NCI-H128 (cell line): ENCODE measurements around the gene ROR1.
A peak's percentile ranks its signal among the peaks of the same experiment; 100 is the strongest.

Experiments used
- DNase-seq: peaks from one replicate; lab custom pipeline; 2025; ENCODE audit not compliant: unreplicated experiment; lab: John Stamatoyannopoulos, UW

ROR1 gene

GRCh38 chr1:64126581-64126980, 352.8 kb downstream of the ROR1 start:
- DNase-seq, result no peak

- DNase-seq, result no peak
These were observed 353.5 kb downstream of the ROR1 start for GRCh38 chr1:64127297-64127696.

GRCh38 chr1:64129701-64130100, 355.9 kb downstream of the ROR1 start:
- no peak for DNase-seq

DNA sequence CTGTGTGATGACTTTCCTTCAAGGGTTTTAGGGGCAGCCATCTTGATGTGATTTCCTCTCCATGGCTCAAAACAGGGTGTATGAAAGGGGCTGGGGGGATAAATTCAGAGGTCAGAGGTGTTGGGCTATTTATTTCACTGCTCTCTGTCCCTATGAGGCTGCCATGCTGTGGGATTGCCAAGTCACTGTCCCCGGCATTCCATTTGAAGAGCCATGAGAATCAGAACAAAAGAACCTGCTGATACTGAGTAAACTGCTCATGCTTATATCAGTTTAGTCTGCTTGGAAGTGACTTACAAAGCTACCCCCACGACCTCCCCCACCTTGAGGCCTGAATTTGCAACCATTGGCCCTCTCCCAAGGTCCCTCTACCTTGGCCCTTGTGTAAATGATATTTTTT, 357.3 kb downstream of the ROR1 start:
- DNase-seq, result no peak

DNA sequence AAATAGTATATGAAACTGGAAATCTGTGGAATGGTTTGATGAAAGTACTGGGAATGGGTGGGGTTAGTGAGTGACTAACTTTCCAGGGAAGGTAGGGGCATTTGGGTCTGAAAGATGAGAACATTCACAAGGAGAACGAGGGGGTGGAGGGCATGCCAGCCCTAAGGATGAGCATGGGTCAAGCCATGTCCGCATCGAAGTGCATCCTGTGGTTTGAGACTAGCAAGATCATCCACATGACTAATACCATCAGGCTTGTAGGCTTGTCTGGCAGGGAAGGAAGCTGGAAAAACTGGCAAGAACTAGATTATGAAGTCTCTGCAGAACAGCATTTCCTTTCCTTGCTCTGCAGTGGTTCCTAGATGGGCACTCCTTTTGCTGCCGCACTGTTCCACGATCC, 359.2 kb downstream of the ROR1 start:
- no peak for DNase-seq

DNA sequence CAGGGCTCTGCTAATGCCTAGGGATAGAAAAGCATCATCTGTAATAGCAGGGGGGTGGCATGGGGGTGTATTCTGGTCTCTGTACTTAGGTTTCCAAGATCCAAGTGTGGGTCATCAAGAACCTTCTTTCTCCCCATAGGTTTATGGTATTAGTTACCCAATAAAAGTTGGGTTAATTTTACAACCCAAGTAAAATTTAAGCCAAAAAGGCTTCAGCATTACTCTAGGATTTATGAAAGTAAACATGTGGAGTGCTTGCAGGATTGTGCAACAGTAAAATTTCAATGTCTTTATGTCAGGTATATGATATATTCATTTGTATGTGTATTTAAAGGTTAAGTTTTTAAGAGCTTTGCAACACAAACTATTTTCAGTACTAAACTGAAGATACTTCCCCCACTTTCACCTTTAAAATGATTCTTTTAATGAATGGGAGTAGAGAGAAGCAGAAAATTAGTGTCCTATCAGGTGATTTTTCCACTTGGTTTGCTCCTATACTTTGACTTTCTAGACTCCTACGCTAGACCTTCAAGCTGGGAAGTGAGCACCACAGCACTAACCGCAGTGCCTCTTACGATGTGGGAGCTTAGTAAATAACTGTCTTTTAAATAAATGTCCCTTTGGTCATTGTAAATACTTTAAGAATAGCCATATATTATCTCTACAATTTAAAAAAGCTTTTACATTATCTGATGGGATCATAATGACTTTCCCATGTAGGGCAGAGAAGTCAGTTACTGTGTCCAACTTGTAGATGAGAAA, 361.8 kb downstream of the ROR1 start:
- no peak for DNase-seq

- no peak for DNase-seq
These were observed 362.5 kb downstream of the ROR1 start for GRCh38 chr1:64136296-64136695.

- DNase-seq, result peak; percentile 68
These were observed 363.1 kb downstream of the ROR1 start for GRCh38 chr1:64136752-64137411.

DNA sequence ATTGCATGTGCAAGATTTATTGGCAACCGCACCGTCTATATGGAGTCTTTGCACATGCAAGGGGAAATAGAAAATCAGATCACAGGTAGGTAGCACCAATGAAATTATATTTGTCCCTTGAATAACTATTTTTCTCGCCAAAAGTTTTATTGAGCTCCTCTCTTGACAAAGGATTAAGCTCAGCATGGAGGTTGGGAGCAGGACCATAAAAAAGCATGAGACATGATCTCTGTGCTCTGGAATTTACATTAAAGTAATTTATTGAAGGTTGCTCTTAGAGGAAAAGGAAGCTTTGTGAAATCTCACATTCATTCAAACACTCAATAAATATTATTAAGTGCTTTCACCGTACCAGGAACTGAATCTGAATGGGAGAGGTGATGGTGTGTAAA, 363.6 kb downstream of the ROR1 start:
- no peak for DNase-seq

DNA sequence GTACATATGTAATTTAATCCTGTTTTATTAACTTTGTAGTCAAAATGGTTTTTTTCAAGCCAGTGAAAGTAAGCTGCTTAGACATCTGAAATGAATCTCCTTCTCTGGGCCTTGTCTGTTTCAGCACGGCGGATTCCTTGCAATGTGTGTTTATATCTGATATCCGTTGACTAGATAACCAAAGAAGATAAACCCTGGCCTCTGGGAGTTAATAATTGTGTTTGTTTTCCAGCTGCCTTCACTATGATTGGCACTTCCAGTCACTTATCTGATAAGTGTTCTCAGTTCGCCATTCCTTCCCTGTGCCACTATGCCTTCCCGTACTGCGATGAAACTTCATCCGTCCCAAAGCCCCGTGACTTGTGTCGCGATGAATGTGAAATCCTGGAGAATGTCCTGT, 366.1 kb downstream of the ROR1 start:
- DNase-seq, result no peak

DNA sequence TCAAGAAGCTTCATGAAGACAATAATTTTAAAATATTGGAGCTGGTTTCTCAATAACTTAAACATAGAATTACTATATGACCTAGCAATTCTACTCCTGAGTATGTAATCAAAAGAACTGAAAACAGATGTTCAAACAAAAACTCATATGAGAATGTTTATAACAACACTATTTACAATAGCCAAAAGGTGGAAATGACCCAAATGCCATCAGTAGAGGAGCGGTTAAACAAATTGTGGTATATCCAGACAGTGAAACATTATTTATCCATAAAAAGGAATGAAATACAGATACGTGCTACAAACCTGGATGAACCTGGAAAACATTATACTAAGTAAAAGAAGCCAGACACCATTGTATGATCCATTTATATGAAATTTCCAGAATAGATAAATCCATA, 366.8 kb downstream of the ROR1 start:
- DNase-seq, result no peak

- no peak for DNase-seq
These were observed 373.4 kb downstream of the ROR1 start for GRCh38 chr1:64147045-64147724.

GRCh38 chr1:64147759-64148158, 373.9 kb downstream of the ROR1 start:
- DNase-seq, result no peak

- DNase-seq, result no peak
These were observed 376.4 kb downstream of the ROR1 start for GRCh38 chr1:64150266-64150665.

GRCh38 chr1:64150729-64151230, 377.0 kb downstream of the ROR1 start:
- no peak for DNase-seq

GRCh38 chr1:64155278-64155677, 381.5 kb downstream of the ROR1 start:
- DNase-seq, result no peak

DNA sequence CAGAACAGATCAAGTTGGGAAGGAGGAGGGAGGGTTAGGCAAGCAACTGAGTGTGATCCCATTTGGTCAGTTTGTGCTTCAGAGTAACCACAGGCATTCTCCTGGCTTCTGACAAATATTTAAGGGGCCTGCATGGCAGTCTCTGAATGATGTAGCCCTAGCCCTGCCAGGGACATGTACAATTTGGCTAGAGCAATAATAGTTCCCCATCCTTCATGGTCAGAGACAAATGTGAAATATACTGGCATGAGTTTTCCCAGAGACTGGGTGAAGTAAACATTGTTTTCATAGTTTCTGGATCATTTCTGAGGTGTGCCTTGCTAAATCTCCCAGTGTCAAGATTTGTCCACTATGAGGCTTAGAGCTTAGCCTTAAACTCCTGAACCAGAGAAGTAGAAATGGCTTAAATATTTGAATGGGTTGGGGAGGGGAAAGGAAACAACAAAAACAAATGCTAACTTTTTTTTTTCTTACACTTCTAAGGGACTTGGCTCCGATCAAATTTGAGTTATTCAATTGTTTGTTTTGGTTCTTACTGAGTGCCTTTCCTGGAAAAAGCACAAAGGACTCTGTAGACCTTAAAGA, 387.6 kb downstream of the ROR1 start:
- DNase-seq, result no peak

- no peak for DNase-seq
These were observed 388.3 kb downstream of the ROR1 start for GRCh38 chr1:64162151-64162550.

GRCh38 chr1:64162804-64163203, 389.0 kb downstream of the ROR1 start:
- no peak for DNase-seq

- no peak for DNase-seq
These were observed 389.6 kb downstream of the ROR1 start for GRCh38 chr1:64163431-64163830.

GRCh38 chr1:64163970-64164369, 390.2 kb downstream of the ROR1 start:
- DNase-seq, result no peak

- DNase-seq, result no peak
These were observed 392.8 kb downstream of the ROR1 start for GRCh38 chr1:64166629-64167028.
